SU-DHL-6 (cell line): ENCODE measurements around the gene PCGF1.
A peak's percentile ranks its signal among the peaks of the same experiment; 100 is the strongest.

Experiments used
- H2AFZ ChIP-seq: fragments of 200-600 bp; sonication (generic); 2 replicates; pipeline ENCODE4 v1.6.1; 2014; ENCODE audit warnings: low read depth, mild to moderate bottlenecking, moderate library complexity, mixed read lengths, antibody characterized with exemption, low read length; ENCODE audit not compliant: severe bottlenecking
- H3F3A ChIP-seq: fragments of 200-600 bp; shearing (Covaris generic); 2 replicates; pipeline ENCODE4 v1.6.0; 2016; ENCODE audit warnings: antibody characterized with exemption, mild to moderate bottlenecking; ENCODE audit not compliant: insufficient read depth
- H3K27ac ChIP-seq: fragments of 200-600 bp; sonication (generic); 2 replicates; pipeline ENCODE4 v1.5.1; 2016; ENCODE audit warnings: low read depth, mild to moderate bottlenecking, low read length, moderate library complexity, mixed read lengths
- H3K27me3 ChIP-seq: fragments of 200-600 bp; sonication (generic), shearing (Covaris generic); 2 replicates; pipeline ENCODE4 v1.6.0; 2014; ENCODE audit warnings: mild to moderate bottlenecking, low read length
- H3K36me3 ChIP-seq: fragments of 200-600 bp; sonication (generic); 2 replicates; pipeline ENCODE4 v1.6.1; 2014; ENCODE audit warnings: mild to moderate bottlenecking, low read length, mixed read lengths
- H3K4me2 ChIP-seq: fragments of 300-600, 200-600 bp; shearing (Covaris generic), sonication (generic); 2 replicates; pipeline ENCODE4 v1.6.0; 2014; ENCODE audit warnings: low read length, low read depth, mild to moderate bottlenecking; ENCODE audit not compliant: poor library complexity, severe bottlenecking
- H3K4me3 ChIP-seq: fragments of 200-600 bp; sonication (generic); 2 replicates; pipeline ENCODE4 v1.5.1; 2014; ENCODE audit warnings: antibody characterized with exemption, low read length, mild to moderate bottlenecking, mixed read lengths; ENCODE audit not compliant: insufficient read depth, poor library complexity, severe bottlenecking
- H3K79me2 ChIP-seq: fragments of 200-600 bp; sonication (generic); 2 replicates; pipeline ENCODE4 v1.6.1; 2014; ENCODE audit warnings: mild to moderate bottlenecking, low read length, moderate library complexity; ENCODE audit not compliant: insufficient read depth
- H3K9ac ChIP-seq: fragments of 200-600 bp; sonication (generic); 2 replicates; pipeline ENCODE4 v1.7.0; 2014; ENCODE audit warnings: mild to moderate bottlenecking, low read length
- H3K9me2 ChIP-seq: fragments of 200-600 bp; sonication (generic); replicated peaks from 2 replicates; pipeline ENCODE4 v1.6.1; 2014; ENCODE audit warnings: low read length; ENCODE audit not compliant: insufficient read depth
- H3K9me3 ChIP-seq: fragments of 200-600 bp; sonication (generic); 2 replicates; pipeline ENCODE4 v1.6.1; 2014; ENCODE audit warnings: low read length, mixed read lengths; ENCODE audit not compliant: insufficient read depth
- H4K20me1 ChIP-seq: fragments of 200-600 bp; sonication (generic); 2 replicates; pipeline ENCODE4 v1.6.1; 2014; ENCODE audit warnings: low read depth, mild to moderate bottlenecking, antibody characterized with exemption, low read length, moderate library complexity, mixed read lengths
- EZH2phosphoT487 ChIP-seq: fragments of 200-600 bp; sonication (generic), shearing (Covaris generic); conservative IDR thresholded peaks from 2 replicates; pipeline ENCODE4 v1.6.1; 2018; ENCODE audit warnings: mild to moderate bottlenecking, antibody characterized with exemption, low read length, moderate library complexity, mixed read lengths
- TF ChIP-seq, protein P1 (sequence below): fragments of 200-600 bp; sonication (generic); IDR thresholded peaks from one replicate; pipeline ENCODE4 v1.5.1; 2017; ENCODE audit warnings: antibody characterized with exemption, mild to moderate bottlenecking, low read length, moderate library complexity; ENCODE audit not compliant: insufficient read depth, poor library complexity, severe bottlenecking

The PCGF1 gene

DNA sequence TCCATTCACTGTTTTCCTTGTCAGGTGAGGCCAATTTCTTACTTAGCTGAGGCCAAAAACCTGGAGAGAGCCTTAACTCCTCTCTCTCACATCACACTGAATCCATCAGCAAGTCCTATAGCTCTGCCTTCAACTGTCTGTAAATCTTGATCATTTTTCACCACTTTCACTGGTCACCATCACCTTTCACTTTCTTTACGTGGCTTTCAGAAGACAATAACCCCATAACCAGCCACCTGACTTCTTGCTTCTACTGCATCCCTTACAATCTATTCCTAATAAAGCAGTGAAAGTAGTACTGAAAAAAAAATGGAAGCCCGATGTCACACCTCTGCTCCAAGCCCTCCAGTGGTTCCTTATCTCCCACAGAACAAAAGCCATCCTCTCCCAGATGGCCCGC is 38.5 kb upstream of the PCGF1 start:
- H3K79me2 ChIP-seq, result no peaks in the 10 kb centered on the region
- no peak for TF ChIP-seq EZH2phosphoT487
- TF ChIP-seq, protein P1, sequence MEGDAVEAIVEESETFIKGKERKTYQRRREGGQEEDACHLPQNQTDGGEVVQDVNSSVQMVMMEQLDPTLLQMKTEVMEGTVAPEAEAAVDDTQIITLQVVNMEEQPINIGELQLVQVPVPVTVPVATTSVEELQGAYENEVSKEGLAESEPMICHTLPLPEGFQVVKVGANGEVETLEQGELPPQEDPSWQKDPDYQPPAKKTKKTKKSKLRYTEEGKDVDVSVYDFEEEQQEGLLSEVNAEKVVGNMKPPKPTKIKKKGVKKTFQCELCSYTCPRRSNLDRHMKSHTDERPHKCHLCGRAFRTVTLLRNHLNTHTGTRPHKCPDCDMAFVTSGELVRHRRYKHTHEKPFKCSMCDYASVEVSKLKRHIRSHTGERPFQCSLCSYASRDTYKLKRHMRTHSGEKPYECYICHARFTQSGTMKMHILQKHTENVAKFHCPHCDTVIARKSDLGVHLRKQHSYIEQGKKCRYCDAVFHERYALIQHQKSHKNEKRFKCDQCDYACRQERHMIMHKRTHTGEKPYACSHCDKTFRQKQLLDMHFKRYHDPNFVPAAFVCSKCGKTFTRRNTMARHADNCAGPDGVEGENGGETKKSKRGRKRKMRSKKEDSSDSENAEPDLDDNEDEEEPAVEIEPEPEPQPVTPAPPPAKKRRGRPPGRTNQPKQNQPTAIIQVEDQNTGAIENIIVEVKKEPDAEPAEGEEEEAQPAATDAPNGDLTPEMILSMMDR, result no peak
- no peak overlapping the region for H3K9ac ChIP-seq
- no peaks in the 10 kb centered on the region for H3K27me3 ChIP-seq
- no peaks in the 10 kb centered on the region for H3F3A ChIP-seq
- no peaks in the 10 kb centered on the region for H4K20me1 ChIP-seq
- H3K9me2 ChIP-seq, result no peaks in the 10 kb centered on the region
- H3K36me3 ChIP-seq, result no peaks in the 10 kb centered on the region
- H3K4me3 ChIP-seq, result no peak overlapping the region
- H3K9me3 ChIP-seq, result no peaks in the 10 kb centered on the region
- no peak overlapping the region for H2AFZ ChIP-seq
- no peak overlapping the region for H3K27ac ChIP-seq
- H3K4me2 ChIP-seq, result no peak overlapping the region

DNA sequence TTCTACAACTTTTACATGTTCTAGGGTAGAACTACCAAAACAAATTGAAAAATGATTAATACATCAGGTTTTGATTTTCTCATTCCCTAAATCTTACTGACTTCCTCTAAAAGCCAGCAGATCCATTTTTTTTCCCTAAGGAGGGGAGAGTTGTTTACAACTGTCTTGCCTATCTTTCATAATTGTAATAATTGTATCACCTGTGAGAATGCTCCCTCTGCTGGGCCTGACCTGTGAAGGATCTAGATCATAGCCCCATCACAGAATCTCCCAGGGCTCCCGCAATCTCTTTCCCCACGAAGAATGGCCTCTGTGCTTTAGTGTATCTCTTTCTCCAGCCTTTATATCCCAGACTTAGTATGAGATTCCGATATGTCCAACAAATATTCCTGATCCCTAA is 37.1 kb upstream of the PCGF1 start:
- no peak overlapping the region for H3K27ac ChIP-seq
- H3F3A ChIP-seq, result no peaks in the 10 kb centered on the region
- H3K4me3 ChIP-seq, result no peak overlapping the region
- H3K79me2 ChIP-seq, result no peaks in the 10 kb centered on the region
- no peaks in the 10 kb centered on the region for H4K20me1 ChIP-seq
- TF ChIP-seq EZH2phosphoT487, result no peak
- TF ChIP-seq, protein P1, result peak; percentile 32
- H3K9me3 ChIP-seq, result no peaks in the 10 kb centered on the region
- no peaks in the 10 kb centered on the region for H3K9me2 ChIP-seq
- H3K9ac ChIP-seq, result no peak overlapping the region
- no peaks in the 10 kb centered on the region for H3K27me3 ChIP-seq
- no peak overlapping the region for H3K4me2 ChIP-seq
- no peaks in the 10 kb centered on the region for H3K36me3 ChIP-seq
- no peak overlapping the region for H2AFZ ChIP-seq

DNA sequence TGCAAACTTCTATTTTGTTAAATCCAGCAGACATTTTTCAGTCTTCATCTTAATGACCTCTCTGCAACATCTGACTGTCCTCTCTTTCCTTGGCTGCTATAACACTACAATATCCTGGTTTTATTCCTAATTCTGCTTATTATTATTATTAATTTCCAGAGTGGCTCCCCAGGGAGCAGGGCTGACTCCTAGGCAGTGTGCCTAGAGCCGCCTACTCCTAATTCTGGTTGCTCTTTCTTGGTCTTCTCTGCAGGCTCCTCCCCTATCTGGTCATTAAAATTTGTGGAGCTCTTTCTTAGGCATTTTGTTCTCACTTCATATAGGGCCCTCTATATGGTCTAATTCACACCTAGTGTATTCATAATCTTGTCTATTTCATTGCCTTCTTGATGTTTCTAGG is 35.5 kb upstream of the PCGF1 start:
- Histone ChIP-seq H3K4me2 (no peak overlapping the region), H3F3A (no peaks in the 10 kb centered on the region), H3K9me3 (no peaks in the 10 kb centered on the region), H3K36me3 (no peaks in the 10 kb centered on the region), H2AFZ (no peak overlapping the region), H3K27me3 (no peaks in the 10 kb centered on the region), H3K9ac (no peak overlapping the region), H4K20me1 (no peaks in the 10 kb centered on the region), H3K79me2 (no peaks in the 10 kb centered on the region), H3K9me2 (no peaks in the 10 kb centered on the region), H3K27ac (no peak overlapping the region), H3K4me3 (no peak overlapping the region)
- no peak for TF ChIP-seq EZH2phosphoT487
- TF ChIP-seq, protein P1, result no peak
